Spleen (tissue), 11 donors: ENCODE measurements around the gene INPP4A. TPM values are rescaled to one million over a fixed set of nuclear protein-coding genes. Genes with fewer than 3 reads are reported as not detected.
A peak's percentile ranks its signal among the peaks of the same experiment; 100 is the strongest.

Experiments
- DNase-seq: peaks from one replicate; pipeline ENCODE4 v3.0.0-alpha.2; 2020
- H3K27ac ChIP-seq, 8 donors: fragments of 200-600 bp; sonication (generic) in 7 of 8; 1 replicate in 4 of 8; 2 replicates in 4 of 8; pipeline versions ENCODE4 v1.5.0 to v1.8.0; 2016 to 2021; ENCODE audit warnings: inconsistent platforms in 4 of 8, mild to moderate bottlenecking in 4 of 8, moderate library complexity in 1 of 8
- H3K27me3 ChIP-seq, 7 donors: fragments of 200-600 bp; sonication (generic) in 6 of 7; replicated peaks in 1 of 7; 1 replicate in 4 of 7; 2 replicates in 3 of 7; pipeline versions ENCODE4 v1.5.0 to v1.8.0; 2016 to 2021; ENCODE audit warnings: inconsistent platforms in 3 of 7, mild to moderate bottlenecking in 1 of 7
- H3K36me3 ChIP-seq, 6 donors: fragments of 200-600 bp; sonication (generic) in 5 of 6; 1 replicate in 4 of 6; 2 replicates in 2 of 6; pipeline versions ENCODE4 v1.5.0 to v1.8.0; 2016 to 2021; ENCODE audit warnings: inconsistent platforms in 2 of 6
- H3K4me1 ChIP-seq, 6 donors: fragments of 200-600 bp; sonication (generic) in 5 of 6; 1 replicate in 3 of 6; 2 replicates in 3 of 6; pipeline versions ENCODE4 v1.5.0 to v1.8.0; 2016 to 2021; ENCODE audit warnings: inconsistent platforms in 3 of 6
- H3K4me3 ChIP-seq, 8 donors: fragments of 200-600 bp; sonication (generic) in 7 of 8; 1 replicate in 4 of 8; 2 replicates in 4 of 8; pipeline versions ENCODE4 v1.5.0 to v1.8.0; 2016 to 2021; ENCODE audit warnings: inconsistent platforms in 4 of 8, mild to moderate bottlenecking in 4 of 8, moderate library complexity in 2 of 8
- H3K9me3 ChIP-seq, 8 donors: fragments of 200-600 bp; sonication (generic) in 7 of 8; 1 replicate in 4 of 8; 2 replicates in 4 of 8; pipeline versions ENCODE4 v1.5.0 to v1.8.0; 2016 to 2021; ENCODE audit warnings: inconsistent platforms in 4 of 8
- POLR2A ChIP-seq, 3 donors: fragments of 450-650 bp; IDR thresholded peaks; one replicate each; pipeline ENCODE4 v1.5.1; 2017; ENCODE audit warnings: antibody characterized with exemption in 3 of 3, mild to moderate bottlenecking in 1 of 3
- POLR2AphosphoS5 ChIP-seq, 3 donors: sonication (generic); formaldehyde crosslinking; IDR thresholded peaks; one replicate each; pipeline ENCODE4 v1.5.1; 2017; ENCODE audit warnings: antibody characterized with exemption in 3 of 3
- WGBS, 5 donors: extraction: QIAGEN DNeasy Blood & Tissue Kit in 3 of 5; methylation state at CpG; one replicate each; pipeline versions ENCODE4 v1.1.5 to v1.1.7; 2013 to 2018; 5-methylcytosine and 5-hydroxymethylcytosine counted together
- intact Hi-C: fragments of 100-400 bp; cut with DNase I; formaldehyde crosslinking; loops from one replicate; pipeline ENCODE4 v1.15.0; 2023; ENCODE audit warnings: low total_unique reads
- polyA plus RNA-seq, 3 donors: library from polyadenylated mRNA; stranded (reverse); fragments of 200-250 nt; gene quantifications; one replicate each; pipeline ENCODE4 v1.2.1, GENCODE V29; 2013
- total RNA-seq, 7 donors: library from RNA; depleted of rRNA in 3 of 7; stranded (reverse); fragments of >200 nt in 3 of 7; fragmentation: NEBNext Ultra II Directional in 4 of 7; extraction: Animal tissue kit (Norgen Biotek cat#: 25700) in 4 of 7; gene quantifications; one replicate each; pipeline versions ENCODE4 v1.1.0 to v1.2.1, GENCODE V29; 2016 to 2021
- TF ChIP-seq, protein P1 (sequence below), 11 experiments: fragments of 200-600 bp in 7 of 11; fragments of 450-650 bp in 4 of 11; sonication (generic) in 4 of 11; IDR thresholded peaks in 8 of 11; conservative IDR thresholded peaks in 3 of 11; 1 replicate in 7 of 11; 2 replicates in 4 of 11; pipeline versions ENCODE4 v1.4.0 to v1.8.0; 2016 to 2021; ENCODE audit warnings: antibody characterized with exemption in 11 of 11, inconsistent platforms in 4 of 11, mild to moderate bottlenecking in 1 of 11
- donor health status: healthy with polysubstance abuse.
- donor health status: DM: no; HTN: no; CAD: no; lungs with moderate emphysema.
- donor health status: DM: no; HTN: no; CAD: no.
- donor health status: Bipolar disorder and iron deficiency.
- donor health status: healthy.
- donor health status: DM: no; HTN: no; CAD: no.
- donor health status: DM: yes; HTN: yes; CAD: no.

The INPP4A gene
- total and polyA plus RNA-seq, 10 donors = 6.4 to 102 (median 69.2) TPM

DNA sequence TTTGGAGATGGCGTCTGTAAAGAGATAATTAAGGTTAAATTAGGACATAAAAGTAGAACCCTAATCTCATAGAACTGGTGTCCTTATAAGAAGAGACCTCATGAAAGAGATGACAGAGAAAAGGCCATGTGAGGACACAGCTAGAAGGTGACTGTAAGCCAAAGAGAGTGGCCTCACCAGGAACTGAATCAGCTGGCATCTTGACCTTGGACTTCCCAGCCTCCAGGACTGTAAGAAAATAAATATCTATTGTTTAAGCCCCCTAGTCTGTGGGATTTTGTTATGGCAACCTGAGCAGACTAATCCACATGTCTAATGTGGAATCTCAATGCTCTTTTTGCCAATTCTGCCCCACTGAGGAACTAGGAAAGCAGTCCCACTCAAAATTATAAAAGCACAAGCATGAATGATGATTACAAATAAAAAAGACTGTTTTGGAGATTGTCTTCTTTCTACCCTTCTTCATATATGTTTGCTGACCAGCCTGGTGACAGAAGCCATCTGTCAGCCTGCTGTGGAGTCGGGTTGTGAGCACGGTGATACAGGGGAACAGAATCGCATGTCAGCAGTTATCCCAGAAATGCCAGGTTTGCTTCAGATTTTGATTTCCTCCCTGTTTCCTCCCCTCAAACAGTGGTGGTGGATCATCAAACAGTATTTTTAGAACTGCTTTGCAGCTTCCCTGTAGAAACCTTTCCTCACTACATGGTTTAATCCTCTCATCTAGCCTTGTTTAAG is 54.2 kb downstream of the INPP4A start:
- 69 to 86% (median 82%) methylated on average over 4 of the region's 4 CpGs for WGBS, 5 donors
- peaks cover 0 to 35% (median 0%) of the 10 kb centered on the region in 6 donors for H3K36me3 ChIP-seq

DNA sequence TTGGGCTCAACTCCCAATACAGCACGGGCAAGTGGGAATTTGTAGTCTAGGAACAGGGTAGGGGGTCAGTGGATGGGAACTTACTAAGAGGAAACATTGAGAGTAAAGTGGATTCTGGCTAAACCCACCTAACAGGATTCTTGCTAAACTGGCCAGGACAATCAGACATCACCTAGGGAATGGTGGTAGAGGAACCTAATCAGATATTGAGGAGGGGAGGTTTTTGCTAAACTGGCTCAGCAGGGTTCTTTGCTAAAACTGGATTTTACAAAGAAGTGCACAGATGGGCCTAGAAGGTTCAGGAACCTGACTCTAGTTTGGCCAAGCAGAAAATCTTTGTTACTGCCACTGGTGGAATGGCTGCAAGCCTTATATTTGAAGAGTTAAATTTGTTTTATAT is 55.9 kb downstream of the INPP4A start:
- WGBS, 5 donors = 95 to 100% (median 100%) methylated on average over 1 of the region's 1 CpG
- H3K4me3 ChIP-seq = no peak overlapping the region
- no peaks in the 10 kb centered on the region for H3K27me3 ChIP-seq
- H3K36me3 ChIP-seq = peaks cover 0 to 35% (median 0%) of the 10 kb centered on the region in 6 donors
- H3K27ac ChIP-seq = no peak overlapping the region
- H3K4me1 ChIP-seq = peaks cover 13 to 61% (median 31%) of the 10 kb centered on the region in 6 donors
- H3K9me3 ChIP-seq = peaks cover 0 to 22% (median 20%) of the 10 kb centered on the region in 8 donors
- TF ChIP-seq POLR2AphosphoS5 (IDR thresholded peaks at IDR 0.05) (no peak), POLR2A (IDR thresholded peaks at IDR 0.05) (no peak)
- TF ChIP-seq, protein P1, sequence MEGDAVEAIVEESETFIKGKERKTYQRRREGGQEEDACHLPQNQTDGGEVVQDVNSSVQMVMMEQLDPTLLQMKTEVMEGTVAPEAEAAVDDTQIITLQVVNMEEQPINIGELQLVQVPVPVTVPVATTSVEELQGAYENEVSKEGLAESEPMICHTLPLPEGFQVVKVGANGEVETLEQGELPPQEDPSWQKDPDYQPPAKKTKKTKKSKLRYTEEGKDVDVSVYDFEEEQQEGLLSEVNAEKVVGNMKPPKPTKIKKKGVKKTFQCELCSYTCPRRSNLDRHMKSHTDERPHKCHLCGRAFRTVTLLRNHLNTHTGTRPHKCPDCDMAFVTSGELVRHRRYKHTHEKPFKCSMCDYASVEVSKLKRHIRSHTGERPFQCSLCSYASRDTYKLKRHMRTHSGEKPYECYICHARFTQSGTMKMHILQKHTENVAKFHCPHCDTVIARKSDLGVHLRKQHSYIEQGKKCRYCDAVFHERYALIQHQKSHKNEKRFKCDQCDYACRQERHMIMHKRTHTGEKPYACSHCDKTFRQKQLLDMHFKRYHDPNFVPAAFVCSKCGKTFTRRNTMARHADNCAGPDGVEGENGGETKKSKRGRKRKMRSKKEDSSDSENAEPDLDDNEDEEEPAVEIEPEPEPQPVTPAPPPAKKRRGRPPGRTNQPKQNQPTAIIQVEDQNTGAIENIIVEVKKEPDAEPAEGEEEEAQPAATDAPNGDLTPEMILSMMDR (IDR thresholded peaks at IDR 0.05 in 8 of 11, conservative IDR thresholded peaks at IDR 0.05 in 3 of 11) = no peak
- intact Hi-C loops = no loop called here
- no peak for DNase-seq

More for the DNA sequence above, 54.2 kb downstream of the INPP4A start:
- intact Hi-C loops = no loop called here
- H3K4me3 ChIP-seq = no peak overlapping the region
- H3K27me3 ChIP-seq = no peaks in the 10 kb centered on the region
- peak; percentile 24 for DNase-seq
- H3K4me1 ChIP-seq = peaks cover 0 to 45% (median 15%) of the 10 kb centered on the region in 6 donors
- H3K27ac ChIP-seq = peak overlapping the region in 2 of 8 donors; percentile 12 to 29
- peaks cover 0 to 31% (median 22%) of the 10 kb centered on the region in 8 donors for H3K9me3 ChIP-seq
- TF ChIP-seq, protein P1 (IDR thresholded peaks at IDR 0.05 in 8 of 11, conservative IDR thresholded peaks at IDR 0.05 in 3 of 11) = no peak
- TF ChIP-seq POLR2AphosphoS5 (IDR thresholded peaks at IDR 0.05) (no peak), POLR2A (IDR thresholded peaks at IDR 0.05) (no peak)

DNA sequence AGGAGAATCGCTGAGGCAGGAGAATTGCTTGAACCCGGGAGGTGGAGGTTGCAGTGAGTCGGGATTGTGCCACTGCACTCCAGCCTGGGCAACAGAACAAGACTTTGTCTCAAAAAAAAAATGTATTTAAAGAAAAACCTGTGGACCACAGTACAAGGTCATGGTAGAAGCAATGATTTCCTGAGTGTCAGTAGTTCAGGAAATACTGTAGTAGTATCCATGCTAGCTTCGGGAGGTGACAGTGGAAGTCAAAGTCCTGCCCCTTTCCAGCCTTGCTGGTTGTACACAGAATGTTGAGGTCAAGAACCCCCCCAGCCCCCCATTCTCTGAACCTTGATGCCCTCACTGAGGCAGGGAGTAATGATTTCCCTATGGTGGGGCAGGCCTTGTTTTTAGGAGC is 56.6 kb downstream of the INPP4A start:
- intact Hi-C loops = no loop called here
- peaks cover 20 to 67% (median 37%) of the 10 kb centered on the region in 6 donors for H3K4me1 ChIP-seq
- H3K9me3 ChIP-seq = peaks cover 0 to 19% (median 14%) of the 10 kb centered on the region in 8 donors
- no peak overlapping the region for H3K4me3 ChIP-seq
- DNase-seq = no peak
- peaks cover 0 to 35% (median 0%) of the 10 kb centered on the region in 6 donors for H3K36me3 ChIP-seq
- H3K27me3 ChIP-seq = no peaks in the 10 kb centered on the region
- H3K27ac ChIP-seq = peak overlapping the region in 1 of 8 donors; percentile 12
- WGBS, 5 donors = 72 to 84% (median 82%) methylated on average over 4 of the region's 4 CpGs
- TF ChIP-seq POLR2AphosphoS5 (IDR thresholded peaks at IDR 0.05) = no peak
- TF ChIP-seq, protein P1 (IDR thresholded peaks at IDR 0.05 in 8 of 11, conservative IDR thresholded peaks at IDR 0.05 in 3 of 11) = no peak
- no peak for TF ChIP-seq POLR2A (IDR thresholded peaks at IDR 0.05)

DNA sequence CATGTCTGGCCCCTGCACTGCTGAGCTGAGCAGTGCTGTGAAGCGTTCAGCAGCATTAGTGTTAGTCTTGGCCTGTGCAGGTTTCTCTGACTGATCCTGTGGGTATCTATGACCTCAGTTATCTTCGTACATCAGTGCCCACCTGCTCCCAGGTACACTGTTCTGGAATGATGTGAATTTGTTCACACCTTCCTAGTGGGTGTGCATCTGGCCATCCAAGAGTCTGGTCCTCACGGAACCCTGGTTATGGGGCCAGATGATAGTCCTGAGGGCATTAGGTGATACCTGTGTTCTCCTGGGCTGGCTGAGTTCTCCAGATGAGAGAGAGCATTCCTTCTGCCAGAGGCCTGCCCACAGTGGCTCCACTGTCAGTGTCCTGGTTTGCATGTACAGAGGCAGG is 57.2 kb downstream of the INPP4A start:
- H3K4me1 ChIP-seq = peaks cover 26 to 74% (median 44%) of the 10 kb centered on the region in 6 donors
- no peak for DNase-seq
- peaks cover 0 to 37% (median 0%) of the 10 kb centered on the region in 6 donors for H3K36me3 ChIP-seq
- WGBS, 5 donors = 93 to 100% (median 98%) methylated on average over 3 of the region's 3 CpGs
- intact Hi-C loops = no loop called here
- no peaks in the 10 kb centered on the region for H3K27me3 ChIP-seq
- TF ChIP-seq POLR2A (IDR thresholded peaks at IDR 0.05) = no peak
- TF ChIP-seq, protein P1 (IDR thresholded peaks at IDR 0.05 in 8 of 11, conservative IDR thresholded peaks at IDR 0.05 in 3 of 11) = no peak
- TF ChIP-seq POLR2AphosphoS5 (IDR thresholded peaks at IDR 0.05) = no peak
- H3K4me3 ChIP-seq = no peak overlapping the region
- H3K27ac ChIP-seq = peak overlapping the region in 2 of 8 donors; percentile 12 to 95
- H3K9me3 ChIP-seq = peaks cover 0 to 12% (median 8%) of the 10 kb centered on the region in 8 donors
